Lower leg skin (tissue), 3 donors: ENCODE data around the gene FURIN.

ENCODE experiments used
- POLR2A ChIP-seq, 2 donors: fragments of 450-650 bp; IDR thresholded peaks; one replicate each; pipeline ENCODE4 v1.6.1; 2016 to 2017; ENCODE audit warnings: antibody characterized with exemption in 2 of 2, mild to moderate bottlenecking in 1 of 2, moderate library complexity in 1 of 2
- TF ChIP-seq, protein P1 (sequence below), 3 donors: fragments of 450-650 bp; IDR thresholded peaks; one replicate each; pipeline ENCODE4 v1.5.1; 2016; ENCODE audit warnings: antibody characterized with exemption in 3 of 3, mild to moderate bottlenecking in 3 of 3, moderate library complexity in 2 of 3

DNA sequence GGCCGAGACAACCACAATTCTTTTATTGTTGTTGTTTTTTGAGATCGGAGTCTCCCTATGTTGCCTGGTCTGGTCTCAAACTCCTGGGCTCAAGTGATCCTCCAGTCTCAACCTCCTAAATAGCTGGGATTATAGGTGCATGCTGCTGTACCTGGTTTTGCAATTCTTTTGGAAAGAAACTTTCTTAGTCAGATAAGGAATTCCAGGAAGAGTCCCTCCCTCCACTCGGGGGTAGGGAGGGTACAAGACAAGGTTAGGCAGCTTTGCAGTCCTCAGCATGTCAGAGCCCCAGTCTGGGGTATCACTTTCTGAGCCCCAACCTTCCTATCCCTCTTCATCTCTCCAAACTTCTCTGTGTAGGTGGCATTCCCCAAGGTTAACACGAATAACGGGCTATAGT, 33.8 kb upstream of the FURIN start:
- TF ChIP-seq, protein P1, sequence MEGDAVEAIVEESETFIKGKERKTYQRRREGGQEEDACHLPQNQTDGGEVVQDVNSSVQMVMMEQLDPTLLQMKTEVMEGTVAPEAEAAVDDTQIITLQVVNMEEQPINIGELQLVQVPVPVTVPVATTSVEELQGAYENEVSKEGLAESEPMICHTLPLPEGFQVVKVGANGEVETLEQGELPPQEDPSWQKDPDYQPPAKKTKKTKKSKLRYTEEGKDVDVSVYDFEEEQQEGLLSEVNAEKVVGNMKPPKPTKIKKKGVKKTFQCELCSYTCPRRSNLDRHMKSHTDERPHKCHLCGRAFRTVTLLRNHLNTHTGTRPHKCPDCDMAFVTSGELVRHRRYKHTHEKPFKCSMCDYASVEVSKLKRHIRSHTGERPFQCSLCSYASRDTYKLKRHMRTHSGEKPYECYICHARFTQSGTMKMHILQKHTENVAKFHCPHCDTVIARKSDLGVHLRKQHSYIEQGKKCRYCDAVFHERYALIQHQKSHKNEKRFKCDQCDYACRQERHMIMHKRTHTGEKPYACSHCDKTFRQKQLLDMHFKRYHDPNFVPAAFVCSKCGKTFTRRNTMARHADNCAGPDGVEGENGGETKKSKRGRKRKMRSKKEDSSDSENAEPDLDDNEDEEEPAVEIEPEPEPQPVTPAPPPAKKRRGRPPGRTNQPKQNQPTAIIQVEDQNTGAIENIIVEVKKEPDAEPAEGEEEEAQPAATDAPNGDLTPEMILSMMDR (IDR thresholded peaks at IDR 0.05): no peak
- TF ChIP-seq POLR2A (IDR thresholded peaks at IDR 0.05): no peak
